Thyroid gland (tissue), 4 donors: ENCODE results near the gene SPOCK1. TPM values are rescaled to one million over a fixed set of nuclear protein-coding genes. Genes with fewer than 3 reads are reported as not detected.

Experiments used
- DNase-seq, 2 donors: peaks; one replicate each; pipeline ENCODE4 v3.0.0-alpha.2; 2019
- H3K27ac ChIP-seq, 3 donors: fragments of 200-600 bp; sonication (generic); 1 replicate in 2 of 3; 2 replicates in 1 of 3; pipeline ENCODE4 v1.5.1; 2016 to 2019; ENCODE audit warnings: mild to moderate bottlenecking in 1 of 3, moderate library complexity in 1 of 3
- H3K27me3 ChIP-seq: fragments of 200-600 bp; sonication (generic); one replicate; pipeline ENCODE4 v1.5.1; 2019
- H3K36me3 ChIP-seq, 2 donors: fragments of 200-600 bp; sonication (generic); one replicate each; pipeline ENCODE4 v1.5.1; 2016 to 2019
- H3K4me1 ChIP-seq, 2 donors: fragments of 200-600 bp; sonication (generic); one replicate each; pipeline ENCODE4 v1.5.1; 2017 to 2019
- H3K4me3 ChIP-seq, 3 donors: fragments of 200-600 bp; sonication (generic); replicated peaks in 1 of 3; 1 replicate in 2 of 3; 2 replicates in 1 of 3; pipeline ENCODE4 v1.5.1; 2016; ENCODE audit warnings: mild to moderate bottlenecking in 1 of 3
- H3K9me3 ChIP-seq: fragments of 200-600 bp; sonication (generic); one replicate; pipeline ENCODE4 v1.5.1; 2017
- CTCF ChIP-seq, 6 experiments: fragments of 200-600 bp in 3 of 6; fragments of 450-650 bp in 3 of 6; sonication (generic) in 3 of 6; IDR thresholded peaks; one replicate each; pipeline ENCODE4 v1.5.1; 2016 to 2019; ENCODE audit warnings: antibody characterized with exemption in 6 of 6, mild to moderate bottlenecking in 2 of 6, inconsistent platforms in 1 of 6, moderate library complexity in 1 of 6
- POLR2A ChIP-seq, 2 donors: fragments of 450-650 bp; IDR thresholded peaks; one replicate each; pipeline ENCODE4 v1.6.1; 2017; ENCODE audit warnings: antibody characterized with exemption in 2 of 2, mild to moderate bottlenecking in 2 of 2, moderate library complexity in 1 of 2
- WGBS, 2 donors: methylation state at CpG; one replicate each; pipeline ENCODE4 v1.1.5; 2017; 5-methylcytosine and 5-hydroxymethylcytosine counted together
- intact Hi-C: fragments of 100-400 bp; cut with DNase I; formaldehyde crosslinking; loops from one replicate; pipeline ENCODE4 v1.15.1; 2023
- total RNA-seq, 4 donors: library from RNA; depleted of rRNA; stranded (reverse); fragments of >200 nt; gene quantifications; one replicate each; pipeline ENCODE4 v1.2.3, GENCODE V29; 2016

The SPOCK1 gene
- total RNA-seq, 4 donors from 2014 or later, result 15.8 to 34.1 (median 27.5) TPM

- no peaks in the 10 kb centered on the region for H3K9me3 ChIP-seq
- intact Hi-C loops, result no loop called here
- H3K27me3 ChIP-seq, result no peaks in the 10 kb centered on the region
- H3K4me3 ChIP-seq, result no peak overlapping the region
- 90 to 95% methylated on average over 4 of the region's 4 CpGs for WGBS, 2 donors
- no peak overlapping the region for H3K27ac ChIP-seq
- no peak for TF ChIP-seq POLR2A (IDR thresholded peaks at IDR 0.05)
- TF ChIP-seq CTCF (IDR thresholded peaks at IDR 0.05), result no peak
- H3K36me3 ChIP-seq, result no peaks in the 10 kb centered on the region
- DNase-seq, result no peak
- H3K4me1 ChIP-seq, result no peaks in the 10 kb centered on the region
These were observed 464.9 kb downstream of the SPOCK1 start for GRCh38 chr5:137034213-137034612.

GRCh38 chr5:137032929-137033328 lies 466.2 kb downstream of the SPOCK1 start:
- H3K4me3 ChIP-seq, result no peak overlapping the region
- no peaks in the 10 kb centered on the region for H3K36me3 ChIP-seq
- H3K27ac ChIP-seq, result no peak overlapping the region
- H3K4me1 ChIP-seq, result no peaks in the 10 kb centered on the region
- no peak for DNase-seq
- intact Hi-C loops, result no loop called here
- TF ChIP-seq POLR2A (IDR thresholded peaks at IDR 0.05) (no peak), CTCF (IDR thresholded peaks at IDR 0.05) (no peak)
- H3K27me3 ChIP-seq, result no peaks in the 10 kb centered on the region
- 77 to 79% methylated on average over 8 of the region's 8 CpGs for WGBS, 2 donors
- no peaks in the 10 kb centered on the region for H3K9me3 ChIP-seq

- 61 to 79% methylated on average over 1 of the region's 1 CpG for WGBS, 2 donors
- intact Hi-C loops, result no loop called here
- no peak overlapping the region for H3K4me3 ChIP-seq
- H3K9me3 ChIP-seq, result no peaks in the 10 kb centered on the region
- no peaks in the 10 kb centered on the region for H3K36me3 ChIP-seq
- no peak for TF ChIP-seq POLR2A (IDR thresholded peaks at IDR 0.05)
- no peaks in the 10 kb centered on the region for H3K4me1 ChIP-seq
- H3K27ac ChIP-seq, result no peak overlapping the region
- no peaks in the 10 kb centered on the region for H3K27me3 ChIP-seq
- no peak for DNase-seq
These were observed 471.4 kb downstream of the SPOCK1 start for GRCh38 chr5:137027758-137028157.

- 80 to 82% methylated on average over 2 of the region's 2 CpGs for WGBS, 2 donors
- intact Hi-C loops, result no loop called here
- Histone ChIP-seq H3K4me1 (no peaks in the 10 kb centered on the region), H3K9me3 (no peaks in the 10 kb centered on the region), H3K27me3 (no peaks in the 10 kb centered on the region), H3K27ac (no peak overlapping the region), H3K4me3 (no peak overlapping the region), H3K36me3 (no peaks in the 10 kb centered on the region)
- no peak for DNase-seq
- TF ChIP-seq CTCF (IDR thresholded peaks at IDR 0.05) (no peak), POLR2A (IDR thresholded peaks at IDR 0.05) (no peak)
These were observed 472.8 kb downstream of the SPOCK1 start for GRCh38 chr5:137026296-137026695.

GRCh38 chr5:137024044-137024443 lies 475.1 kb downstream of the SPOCK1 start:
- Histone ChIP-seq H3K36me3 (no peaks in the 10 kb centered on the region), H3K4me3 (no peak overlapping the region), H3K27me3 (no peaks in the 10 kb centered on the region), H3K9me3 (no peaks in the 10 kb centered on the region), H3K27ac (no peak overlapping the region), H3K4me1 (no peaks in the 10 kb centered on the region)
- DNase-seq, result no peak
- WGBS, 2 donors, result 43 to 51% methylated on average over 4 of the region's 4 CpGs
- intact Hi-C loops, result no loop called here
- TF ChIP-seq POLR2A (IDR thresholded peaks at IDR 0.05), result no peak
- no peak for TF ChIP-seq CTCF (IDR thresholded peaks at IDR 0.05)

GRCh38 chr5:137023371-137023770 lies 475.8 kb downstream of the SPOCK1 start:
- TF ChIP-seq CTCF (IDR thresholded peaks at IDR 0.05), result no peak
- H3K4me1 ChIP-seq, result no peaks in the 10 kb centered on the region
- H3K36me3 ChIP-seq, result no peaks in the 10 kb centered on the region
- no peak overlapping the region for H3K27ac ChIP-seq
- no peaks in the 10 kb centered on the region for H3K9me3 ChIP-seq
- no peaks in the 10 kb centered on the region for H3K27me3 ChIP-seq
- 86 to 89% methylated on average over 5 of the region's 5 CpGs for WGBS, 2 donors
- no peak overlapping the region for H3K4me3 ChIP-seq
- intact Hi-C loops, result no loop called here
- no peak for DNase-seq
